SIG-M5 treated with dmso at 0.1 percent for 504 hours (cell line): ENCODE results near the gene MXD4.

Experiments used
- DNase-seq: peaks from one replicate; lab custom pipeline; 2025; ENCODE audit not compliant: unreplicated experiment; lab: John Stamatoyannopoulos, UW

Gene MXD4

GRCh38 chr4:2292646-2293108 lies 30.8 kb upstream of the MXD4 start:
- no peak for DNase-seq

GRCh38 chr4:2291705-2292645 lies 30.1 kb upstream of the MXD4 start:
- DNase-seq = no peak

GRCh38 chr4:2290974-2291704 lies 29.2 kb upstream of the MXD4 start:
- DNase-seq = no peak

- DNase-seq = no peak
Measured at GRCh38 chr4:2290488-2290887, 28.6 kb upstream of the MXD4 start.

GRCh38 chr4:2289955-2290333 lies 28.0 kb upstream of the MXD4 start:
- DNase-seq = no peak

GRCh38 chr4:2289311-2289954 lies 27.5 kb upstream of the MXD4 start:
- no peak for DNase-seq

GRCh38 chr4:2288051-2288541 lies 26.2 kb upstream of the MXD4 start:
- DNase-seq = no peak

GRCh38 chr4:2287594-2287915 lies 25.6 kb upstream of the MXD4 start:
- no peak for DNase-seq

- no peak for DNase-seq
Measured at GRCh38 chr4:2286904-2287593, 25.1 kb upstream of the MXD4 start.

GRCh38 chr4:2285613-2286381 lies 23.9 kb upstream of the MXD4 start:
- no peak for DNase-seq

- DNase-seq = no peak
Measured at GRCh38 chr4:2284934-2285612, 23.2 kb upstream of the MXD4 start.

- DNase-seq = no peak
Measured at GRCh38 chr4:2284161-2284933, 22.4 kb upstream of the MXD4 start.

GRCh38 chr4:2283199-2283711 lies 21.3 kb upstream of the MXD4 start:
- DNase-seq = no peak

- no peak for DNase-seq
Measured at GRCh38 chr4:2281575-2282343, 19.9 kb upstream of the MXD4 start.

- DNase-seq = no peak
Measured at GRCh38 chr4:2280531-2281300, 18.8 kb upstream of the MXD4 start.

GRCh38 chr4:2277956-2278355 lies 16.0 kb upstream of the MXD4 start:
- no peak for DNase-seq
